Memory B cell (primary cell): Measurements from ENCODE around the gene ARSG.
"Not testable (repeated sequence)": the region's sequence is repeated elsewhere in the genome, so short reads cannot be mapped to it uniquely, and the experiment has no call there.

Experiments
- ATAC-seq: fragments of 150-1000 bp; cut with Tn5 transposase; 2 replicates; pipeline ENCODE4 v1.10.0; 2021; ENCODE audit warnings: low read depth, mild to moderate bottlenecking, moderate library complexity
- DNase-seq, 2 donors: peaks; one replicate each; pipeline ENCODE4 v3.0.0; 2022; ENCODE audit warnings: low spot score in 2 of 2
- H3K27ac Mint-ChIP-seq: one replicate; pipeline ENCODE4 v1.8.0; 2022; ENCODE audit warnings: mild to moderate bottlenecking, moderate library complexity, mixed read lengths
- H3K27me3 Mint-ChIP-seq: one replicate; pipeline ENCODE4 v1.8.0; 2022; ENCODE audit warnings: mixed read lengths
- H3K36me3 Mint-ChIP-seq: one replicate; pipeline ENCODE4 v1.8.0; 2022; ENCODE audit warnings: mild to moderate bottlenecking, mixed read lengths
- H3K4me1 Mint-ChIP-seq: one replicate; pipeline ENCODE4 v1.8.0; 2022; ENCODE audit warnings: mixed read lengths
- H3K4me3 Mint-ChIP-seq: one replicate; pipeline ENCODE4 v1.8.0; 2022; ENCODE audit warnings: mild to moderate bottlenecking, moderate library complexity, mixed read lengths
- H3K9me3 Mint-ChIP-seq: one replicate; pipeline ENCODE4 v1.8.0; 2022; ENCODE audit warnings: mixed read lengths

The ARSG gene

GRCh38 chr17:68401288-68401687, 110.0 kb downstream of the ARSG start:
- Mint-ChIP-seq H3K27ac (no peak overlapping the region), H3K4me3 (no peak overlapping the region)

GRCh38 chr17:68403122-68403521, 111.8 kb downstream of the ARSG start:
- Mint-ChIP-seq H3K27ac (no peak overlapping the region), H3K27me3 (no peaks in the 10 kb centered on the region), H3K36me3 (peaks cover 7% of the 10 kb centered on the region), H3K4me3 (no peak overlapping the region), H3K4me1 (peaks cover 14% of the 10 kb centered on the region), H3K9me3 (peaks cover 3% of the 10 kb centered on the region)
- DNase-seq: no peak
- no peak for ATAC-seq

More at GRCh38 chr17:68401288-68401687, 110.0 kb downstream of the ARSG start:
- H3K36me3 Mint-ChIP-seq: peaks cover 3% of the 10 kb centered on the region
- H3K9me3 Mint-ChIP-seq: no peaks in the 10 kb centered on the region
- H3K4me1 Mint-ChIP-seq: peaks cover 8% of the 10 kb centered on the region
- no peaks in the 10 kb centered on the region for H3K27me3 Mint-ChIP-seq
- DNase-seq (no peak), ATAC-seq (no peak)

- peaks cover 10% of the 10 kb centered on the region for H3K4me1 Mint-ChIP-seq
- DNase-seq, ATAC-seq, H3K36me3 Mint-ChIP-seq, H3K27me3 Mint-ChIP-seq, H3K9me3 Mint-ChIP-seq, H3K4me3 Mint-ChIP-seq, H3K27ac Mint-ChIP-seq: not testable (repeated sequence)
Observed at GRCh38 chr17:68403837-68404236, 112.5 kb downstream of the ARSG start.

- H3K36me3 Mint-ChIP-seq, H3K27ac Mint-ChIP-seq, H3K9me3 Mint-ChIP-seq, DNase-seq, H3K27me3 Mint-ChIP-seq, H3K4me3 Mint-ChIP-seq, ATAC-seq, H3K4me1 Mint-ChIP-seq: not testable (repeated sequence)
Observed at GRCh38 chr17:68407656-68408055, 116.4 kb downstream of the ARSG start.

GRCh38 chr17:68413597-68414560, 122.6 kb downstream of the ARSG start:
- peaks cover 13% of the 10 kb centered on the region for H3K4me1 Mint-ChIP-seq
- peak; percentile 40 to 48 for DNase-seq
- H3K27me3 Mint-ChIP-seq, H3K9me3 Mint-ChIP-seq, H3K36me3 Mint-ChIP-seq: not testable (repeated sequence)
- peak overlapping the region; percentile 91 for H3K4me3 Mint-ChIP-seq
- peak overlapping the region; percentile 88 for H3K27ac Mint-ChIP-seq
- ATAC-seq: peak; percentile 88

GRCh38 chr17:68414901-68415300, 123.6 kb downstream of the ARSG start:
- Mint-ChIP-seq H3K4me1 (peaks cover 13% of the 10 kb centered on the region), H3K27ac (peak overlapping the region; percentile 28), H3K4me3 (peak overlapping the region; percentile 91)
- not testable (repeated sequence) for H3K27me3 Mint-ChIP-seq, H3K36me3 Mint-ChIP-seq, ATAC-seq, H3K9me3 Mint-ChIP-seq, DNase-seq

- Mint-ChIP-seq H3K4me3 (no peak overlapping the region), H3K27ac (no peak overlapping the region), H3K36me3 (peaks cover 8% of the 10 kb centered on the region), H3K27me3 (no peaks in the 10 kb centered on the region), H3K4me1 (peaks cover 13% of the 10 kb centered on the region), H3K9me3 (peaks cover 3% of the 10 kb centered on the region)
- ATAC-seq (no peak), DNase-seq (no peak)
Observed at GRCh38 chr17:68417317-68417716, 126.0 kb downstream of the ARSG start.

- Mint-ChIP-seq H3K4me1 (peaks cover 12% of the 10 kb centered on the region), H3K4me3 (no peak overlapping the region), H3K27me3 (no peaks in the 10 kb centered on the region), H3K27ac (no peak overlapping the region), H3K36me3 (peaks cover 8% of the 10 kb centered on the region), H3K9me3 (peaks cover 3% of the 10 kb centered on the region)
- ATAC-seq (no peak), DNase-seq (no peak)
Observed at GRCh38 chr17:68418876-68419275, 127.6 kb downstream of the ARSG start.

GRCh38 chr17:68420065-68420464, 128.8 kb downstream of the ARSG start:
- Mint-ChIP-seq H3K9me3 (peaks cover 3% of the 10 kb centered on the region), H3K27ac (no peak overlapping the region)

GRCh38 chr17:68421486-68421885, 130.2 kb downstream of the ARSG start:
- no peaks in the 10 kb centered on the region for H3K27me3 Mint-ChIP-seq
- H3K36me3 Mint-ChIP-seq: peaks cover 7% of the 10 kb centered on the region
- H3K4me1 Mint-ChIP-seq: no peaks in the 10 kb centered on the region
- ATAC-seq (no peak), DNase-seq (no peak)
- H3K27ac Mint-ChIP-seq: no peak overlapping the region
- H3K9me3 Mint-ChIP-seq: peaks cover 3% of the 10 kb centered on the region
- no peak overlapping the region for H3K4me3 Mint-ChIP-seq

More at GRCh38 chr17:68420065-68420464, 128.8 kb downstream of the ARSG start:
- no peaks in the 10 kb centered on the region for H3K27me3 Mint-ChIP-seq
- ATAC-seq (no peak), DNase-seq (no peak)
- no peak overlapping the region for H3K4me3 Mint-ChIP-seq
- H3K36me3 Mint-ChIP-seq: peaks cover 8% of the 10 kb centered on the region
- H3K4me1 Mint-ChIP-seq: no peaks in the 10 kb centered on the region

- Mint-ChIP-seq H3K4me1 (no peaks in the 10 kb centered on the region), H3K4me3 (no peak overlapping the region), H3K27ac (no peak overlapping the region), H3K36me3 (peaks cover 4% of the 10 kb centered on the region), H3K27me3 (no peaks in the 10 kb centered on the region), H3K9me3 (no peaks in the 10 kb centered on the region)
- ATAC-seq (no peak), DNase-seq (no peak)
Observed at GRCh38 chr17:68422821-68423220, 131.5 kb downstream of the ARSG start.

GRCh38 chr17:68423251-68423650, 132.0 kb downstream of the ARSG start:
- Mint-ChIP-seq H3K27me3 (no peaks in the 10 kb centered on the region), H3K27ac (no peak overlapping the region), H3K4me1 (no peaks in the 10 kb centered on the region), H3K9me3 (no peaks in the 10 kb centered on the region), H3K4me3 (no peak overlapping the region), H3K36me3 (peaks cover 4% of the 10 kb centered on the region)
- no peak for ATAC-seq
- DNase-seq: no peak

- Mint-ChIP-seq H3K4me3 (no peak overlapping the region), H3K36me3 (peaks cover 4% of the 10 kb centered on the region), H3K27ac (no peak overlapping the region), H3K4me1 (no peaks in the 10 kb centered on the region), H3K27me3 (no peaks in the 10 kb centered on the region), H3K9me3 (no peaks in the 10 kb centered on the region)
- no peak for DNase-seq
- ATAC-seq: no peak
Observed at GRCh38 chr17:68424203-68424602, 132.9 kb downstream of the ARSG start.

GRCh38 chr17:68424861-68425260, 133.6 kb downstream of the ARSG start:
- H3K4me3 Mint-ChIP-seq: no peak overlapping the region
- DNase-seq: no peak
- H3K36me3 Mint-ChIP-seq: peaks cover 6% of the 10 kb centered on the region
- H3K9me3 Mint-ChIP-seq: no peaks in the 10 kb centered on the region
- no peaks in the 10 kb centered on the region for H3K4me1 Mint-ChIP-seq
- ATAC-seq: no peak
- H3K27ac Mint-ChIP-seq: no peak overlapping the region
- no peaks in the 10 kb centered on the region for H3K27me3 Mint-ChIP-seq

GRCh38 chr17:68425979-68426378, 134.7 kb downstream of the ARSG start:
- H3K36me3 Mint-ChIP-seq: peaks cover 1% of the 10 kb centered on the region

More at GRCh38 chr17:68425979-68426378, 134.7 kb downstream of the ARSG start:
- no peaks in the 10 kb centered on the region for H3K9me3 Mint-ChIP-seq
- ATAC-seq (no peak), DNase-seq (no peak)
- H3K27ac Mint-ChIP-seq: no peak overlapping the region
- H3K4me1 Mint-ChIP-seq: no peaks in the 10 kb centered on the region
- no peaks in the 10 kb centered on the region for H3K27me3 Mint-ChIP-seq
- no peak overlapping the region for H3K4me3 Mint-ChIP-seq
